Testis (tissue), 2 donors: ENCODE data around the gene IL36G.

Experiments used
- POLR2A ChIP-seq: fragments of 450-650 bp; IDR thresholded peaks from one replicate; pipeline ENCODE4 v1.6.1; 2017; ENCODE audit warnings: antibody characterized with exemption, mild to moderate bottlenecking, moderate library complexity
- TF ChIP-seq, protein P1 (sequence below), 3 experiments: fragments of 450-650 bp in 2 of 3; fragments of 200-600 bp in 1 of 3; sonication (generic) in 1 of 3; IDR thresholded peaks; one replicate each; pipeline ENCODE4 v1.5.1; 2016 to 2019; ENCODE audit warnings: antibody characterized with exemption in 3 of 3, mild to moderate bottlenecking in 2 of 3, moderate library complexity in 1 of 3

DNA sequence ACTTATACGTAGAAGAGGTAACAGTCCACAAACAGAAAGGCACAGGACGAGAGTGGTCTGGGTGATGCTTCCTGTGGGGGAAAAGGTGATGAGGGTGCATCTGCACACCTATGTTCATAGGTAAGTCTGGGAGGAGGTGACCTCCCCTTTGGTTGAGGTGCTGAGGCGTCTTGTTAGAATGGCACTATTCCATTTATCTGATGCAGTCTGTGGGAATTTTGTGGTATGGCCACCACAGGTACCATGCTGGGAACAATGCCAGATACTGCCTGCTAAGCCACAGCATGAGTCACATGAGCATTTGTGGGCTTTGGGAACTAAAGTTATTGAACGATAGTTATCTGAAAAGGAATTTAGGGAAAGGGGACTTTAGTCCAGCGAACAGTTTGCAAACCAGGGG, 38.9 kb upstream of the IL36G start:
- TF ChIP-seq, protein P1, sequence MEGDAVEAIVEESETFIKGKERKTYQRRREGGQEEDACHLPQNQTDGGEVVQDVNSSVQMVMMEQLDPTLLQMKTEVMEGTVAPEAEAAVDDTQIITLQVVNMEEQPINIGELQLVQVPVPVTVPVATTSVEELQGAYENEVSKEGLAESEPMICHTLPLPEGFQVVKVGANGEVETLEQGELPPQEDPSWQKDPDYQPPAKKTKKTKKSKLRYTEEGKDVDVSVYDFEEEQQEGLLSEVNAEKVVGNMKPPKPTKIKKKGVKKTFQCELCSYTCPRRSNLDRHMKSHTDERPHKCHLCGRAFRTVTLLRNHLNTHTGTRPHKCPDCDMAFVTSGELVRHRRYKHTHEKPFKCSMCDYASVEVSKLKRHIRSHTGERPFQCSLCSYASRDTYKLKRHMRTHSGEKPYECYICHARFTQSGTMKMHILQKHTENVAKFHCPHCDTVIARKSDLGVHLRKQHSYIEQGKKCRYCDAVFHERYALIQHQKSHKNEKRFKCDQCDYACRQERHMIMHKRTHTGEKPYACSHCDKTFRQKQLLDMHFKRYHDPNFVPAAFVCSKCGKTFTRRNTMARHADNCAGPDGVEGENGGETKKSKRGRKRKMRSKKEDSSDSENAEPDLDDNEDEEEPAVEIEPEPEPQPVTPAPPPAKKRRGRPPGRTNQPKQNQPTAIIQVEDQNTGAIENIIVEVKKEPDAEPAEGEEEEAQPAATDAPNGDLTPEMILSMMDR (IDR thresholded peaks at IDR 0.05) = no peak
- no peak for TF ChIP-seq POLR2A
